Measurements from ENCODE around the gene USE1.
A peak's percentile ranks its signal among the peaks of the same experiment; 100 is the strongest.

Gene USE1

GRCh38 chr19:17205237-17206140 is 9.7 kb upstream of the USE1 start:
- peak; percentile 52 for DNase-seq (ENCODE audit: low spot score)

GRCh38 chr19:17206736-17207581 is 8.2 kb upstream of the USE1 start:
- DNase-seq (ENCODE audit: low spot score) = no peak

DNA sequence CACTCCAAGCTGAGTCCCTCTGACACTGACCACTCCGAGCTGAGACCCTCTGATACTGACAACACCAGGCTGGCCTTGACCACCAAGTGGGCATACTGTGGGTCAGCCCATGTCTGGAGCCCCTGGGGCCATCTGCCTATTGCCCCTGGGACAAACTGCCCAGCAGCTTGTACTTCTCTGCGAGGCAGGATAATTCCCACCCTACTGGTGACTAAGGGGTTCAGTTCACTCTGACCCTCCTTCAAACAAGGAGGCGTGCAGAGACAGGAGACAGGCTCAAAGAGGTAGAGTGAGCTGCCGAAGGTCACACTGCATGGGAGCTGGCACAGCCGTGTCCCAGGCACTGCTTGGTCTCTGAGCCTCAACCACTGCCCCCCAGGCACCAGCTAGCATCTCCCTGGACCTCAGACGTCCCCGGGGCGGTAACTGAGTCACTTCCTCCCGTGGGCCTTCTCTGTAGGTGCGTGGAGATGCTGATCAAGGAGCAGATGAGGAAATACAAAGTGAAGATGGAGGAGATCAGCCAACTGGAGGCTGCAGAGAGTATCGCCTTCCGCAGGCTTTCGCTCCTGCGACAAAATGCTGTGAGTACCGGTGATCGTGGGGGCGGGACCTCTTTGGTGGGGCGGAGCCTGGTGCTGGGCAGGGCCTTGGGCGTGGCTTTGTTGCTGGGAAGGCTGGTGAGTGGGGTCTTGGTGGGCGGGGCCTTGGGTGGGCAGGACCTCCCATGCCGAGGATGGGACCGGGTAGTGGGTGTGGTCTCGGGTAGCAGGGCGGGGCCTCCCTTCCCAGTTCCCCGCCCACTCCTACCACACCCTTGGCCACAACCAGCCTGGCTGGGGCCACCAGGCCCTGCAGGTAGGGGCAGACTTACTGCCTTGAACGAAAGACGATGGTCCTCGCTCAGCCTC is 5.8 kb upstream of the USE1 start:
- DNase-seq (ENCODE audit: low spot score) = peak; percentile 45

- no peak for DNase-seq (ENCODE audit: low spot score)
Observed at GRCh38 chr19:17210296-17210695, 4.9 kb upstream of the USE1 start.

GRCh38 chr19:17211547-17212446 is 3.4 kb upstream of the USE1 start:
- no peak for DNase-seq (ENCODE audit: low spot score)

- DNase-seq (ENCODE audit: low spot score) = no peak
Observed at GRCh38 chr19:17213334-17213733, 1.8 kb upstream of the USE1 start.

DNA sequence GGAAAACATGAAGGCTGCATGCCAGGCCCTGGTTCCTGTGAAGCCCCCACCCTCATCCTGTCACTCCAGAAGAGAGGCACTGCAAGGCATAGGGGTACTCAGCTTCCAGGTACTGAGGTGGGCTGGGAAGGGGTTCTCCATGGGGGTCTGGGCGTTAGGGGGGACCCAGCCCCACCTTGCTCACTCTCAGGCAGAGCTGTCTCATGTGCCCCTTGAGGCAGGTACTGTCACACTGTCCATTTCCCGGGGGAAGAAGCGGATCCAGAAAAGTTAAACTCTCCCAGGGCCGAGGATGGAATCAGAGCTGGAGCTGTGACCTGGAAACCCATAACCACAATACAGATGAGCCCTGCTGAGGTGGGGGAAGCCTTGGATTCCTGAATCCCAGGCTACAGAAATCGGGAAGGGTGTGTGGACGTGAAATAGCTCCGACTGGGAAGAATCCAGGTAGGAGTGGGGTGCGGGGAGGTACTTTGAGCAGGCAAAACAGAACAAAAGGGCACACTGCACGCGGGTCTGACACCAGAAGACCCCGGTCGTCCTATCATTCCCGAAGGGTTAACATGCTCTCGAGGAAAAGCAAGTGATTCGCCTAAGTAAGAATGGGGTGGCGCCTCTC is 540 bp upstream of the USE1 start:
- no peak for DNase-seq (ENCODE audit: low spot score)

- DNase-seq (ENCODE audit: low spot score) = no peak
Observed at GRCh38 chr19:17216058-17216670, 1.0 kb downstream of the USE1 start.

DNA sequence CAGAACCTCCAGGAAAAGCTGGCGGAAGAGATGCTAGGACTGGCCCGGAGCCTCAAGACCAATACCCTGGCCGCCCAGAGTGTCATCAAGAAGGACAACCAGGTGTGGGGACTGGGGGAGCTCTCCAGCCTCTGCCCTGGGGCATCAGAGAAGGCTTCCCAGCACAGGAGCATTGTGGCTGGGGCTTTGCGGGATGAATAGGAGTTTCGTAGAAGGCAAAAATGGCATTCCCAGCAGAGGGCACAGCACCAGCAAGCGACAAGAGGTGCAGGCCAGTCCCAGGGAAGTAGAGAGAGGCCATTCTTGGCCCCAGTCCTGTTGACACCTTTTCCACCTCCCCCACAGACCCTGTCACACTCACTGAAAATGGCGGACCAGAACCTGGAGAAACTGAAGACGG is 4.1 kb downstream of the USE1 start:
- no peak for DNase-seq (ENCODE audit: low spot score)

DNA sequence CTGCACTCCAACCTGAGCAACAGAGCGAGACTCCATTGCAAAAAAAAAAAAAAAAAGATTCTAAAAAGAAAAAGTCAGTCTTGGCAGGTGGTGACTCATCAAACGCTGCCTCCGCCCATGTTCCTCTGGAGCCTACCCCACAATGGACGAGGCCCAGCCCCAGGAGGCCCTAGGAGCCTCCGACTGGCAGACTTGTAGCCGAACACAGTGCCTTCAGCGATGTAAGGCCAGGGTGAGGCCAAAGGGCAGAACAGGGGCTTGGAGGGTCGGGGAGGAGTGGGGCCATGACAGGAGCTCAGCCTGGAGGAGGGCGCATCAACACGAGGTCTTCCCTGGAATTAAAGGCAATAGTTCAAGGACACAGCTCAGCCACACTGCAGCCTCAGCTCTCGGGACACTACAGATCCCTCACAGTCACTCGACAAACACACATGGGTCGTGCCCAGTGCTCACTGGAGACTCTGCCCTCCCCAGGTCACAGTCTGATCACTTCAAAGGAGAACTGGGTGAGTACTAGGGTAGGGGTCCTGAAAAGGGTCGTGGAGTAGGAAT is 5.1 kb downstream of the USE1 start:
- DNase-seq (ENCODE audit: low spot score) = peak; percentile 71

GRCh38 chr19:17225053-17225452 is 9.9 kb downstream of the USE1 start:
- DNase-seq (ENCODE audit: low spot score) = no peak

DNA sequence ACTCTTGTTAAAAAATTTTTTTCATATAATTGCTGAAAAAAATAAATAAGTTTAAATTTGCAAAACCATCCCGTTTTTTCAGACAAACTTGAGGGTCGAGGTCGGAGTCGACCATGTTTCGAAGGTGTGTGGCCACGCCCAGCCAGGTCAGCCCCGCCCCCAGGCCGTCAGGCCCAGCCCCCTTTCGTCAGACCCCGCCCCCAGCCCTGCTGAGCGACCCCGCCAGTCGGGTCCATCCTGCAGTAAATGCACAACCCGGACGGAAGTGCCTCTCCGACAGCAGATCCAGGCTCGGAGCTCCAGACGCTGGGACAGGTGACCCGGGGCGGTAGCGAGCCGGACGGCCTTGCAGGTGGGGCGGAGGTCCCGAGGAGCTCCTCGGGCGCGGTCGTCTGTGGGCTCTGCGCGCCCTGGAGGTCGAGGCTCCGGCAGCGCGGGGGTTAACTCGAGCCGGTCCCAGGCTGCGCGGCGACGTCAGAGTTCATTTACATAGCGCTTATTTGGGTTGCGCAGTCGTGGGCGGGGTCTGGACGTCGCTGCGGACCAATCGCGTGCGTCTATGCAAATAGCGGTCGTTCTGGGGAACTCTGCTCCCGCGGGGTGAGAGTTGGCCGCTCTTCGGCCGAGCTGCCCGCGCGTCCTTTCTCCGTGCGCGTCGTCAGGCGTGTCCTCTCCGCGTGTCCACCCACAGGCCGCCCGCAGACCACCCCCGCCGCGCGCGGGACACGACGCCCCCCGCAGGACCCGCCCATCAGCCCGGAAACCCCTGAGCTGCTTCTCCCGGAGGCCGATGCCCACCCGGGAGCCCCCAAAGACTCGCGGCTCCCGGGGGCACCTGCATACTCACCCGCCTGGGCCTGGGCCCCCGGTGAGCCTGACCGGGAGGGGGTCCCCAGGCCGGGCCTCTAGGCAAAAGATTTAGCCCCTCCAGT is 11.1 kb downstream of the USE1 start, which contains the start of gene OCEL1:
Gene OCEL1, plus strand, starts transcription at position 225 of the 932 bp plus-strand sequence. Its CDS starts 22 bp downstream, at position 247.
- DNase-seq (ENCODE audit: low spot score) = peak; percentile 97

DNA sequence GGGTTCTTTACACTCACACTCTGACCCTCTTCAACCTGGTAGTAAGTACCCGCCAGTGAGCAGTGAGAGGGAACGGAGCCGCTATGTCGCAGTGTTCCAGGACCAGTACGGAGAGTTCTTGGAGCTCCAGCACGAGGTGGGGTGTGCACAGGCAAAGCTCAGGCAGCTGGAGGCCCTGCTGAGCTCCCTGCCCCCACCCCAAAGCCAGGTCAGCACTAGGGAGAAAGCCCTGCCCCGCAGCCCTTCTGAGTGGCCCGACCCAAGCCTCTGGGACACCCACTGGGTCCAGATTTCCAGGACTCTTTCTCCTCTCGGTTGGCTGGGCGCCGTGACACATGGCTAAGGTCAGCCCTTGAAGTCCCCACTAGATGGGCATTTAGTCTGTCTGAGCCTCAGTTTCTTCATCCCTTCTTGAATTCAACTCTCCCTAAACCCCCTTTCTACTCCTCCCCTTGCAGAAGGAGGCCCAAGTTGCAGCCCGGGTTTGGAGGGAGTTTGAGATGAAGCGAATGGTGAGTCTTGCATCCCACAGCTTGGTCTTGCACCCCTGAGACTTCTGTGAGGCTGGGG is 12.7 kb downstream of the USE1 start:
- no peak for DNase-seq (ENCODE audit: low spot score)

- no peak for DNase-seq (ENCODE audit: low spot score)
Observed at GRCh38 chr19:17229890-17230289, 14.7 kb downstream of the USE1 start.

GRCh38 chr19:17232258-17232657 is 17.1 kb downstream of the USE1 start:
- DNase-seq (ENCODE audit: low spot score) = no peak

GRCh38 chr19:17234911-17235299 is 19.7 kb downstream of the USE1 start:
- peak; percentile 58 for DNase-seq (ENCODE audit: low spot score)

DNA sequence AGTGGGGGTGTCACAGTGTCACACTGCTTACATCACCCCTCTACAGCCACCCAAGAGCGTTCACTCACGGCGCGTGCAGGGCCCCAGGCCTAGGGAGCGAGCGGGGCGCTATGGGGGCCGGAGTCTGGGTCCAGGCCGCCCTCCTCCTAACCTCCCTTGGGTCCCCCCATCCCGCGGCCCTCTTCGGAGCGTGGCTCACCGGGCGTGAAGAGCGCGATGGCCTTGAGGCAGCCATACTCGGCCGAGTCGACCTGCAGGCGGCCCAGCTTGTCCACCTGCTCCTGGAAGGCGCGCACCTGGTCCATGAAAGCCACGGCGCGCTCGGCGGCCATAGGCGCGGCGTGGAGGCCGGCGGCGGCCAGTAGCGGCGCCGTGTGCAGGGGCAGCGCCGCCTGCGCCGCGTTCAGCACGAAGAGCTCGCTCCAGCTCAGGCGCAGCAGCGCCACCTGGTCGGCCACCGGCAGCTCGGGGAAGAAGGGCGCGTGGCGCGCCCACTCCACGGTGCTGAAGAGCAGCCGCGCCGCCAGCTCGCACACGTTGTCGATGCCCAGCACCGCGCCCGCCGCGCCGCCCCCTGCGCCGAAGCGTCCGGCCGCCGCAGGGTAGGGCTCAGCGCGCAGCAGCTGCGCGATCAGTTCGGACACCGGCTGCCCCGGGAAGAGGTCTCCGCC is 20.3 kb downstream of the USE1 start:
- DNase-seq (ENCODE audit: low spot score) = peak; percentile 47

Measured in AG08395 (cell line).